Astrocyte (in vitro differentiated cells and primary cell): ENCODE measurements around the gene ADAMTS9.

Experiments used
- CTCF ChIP-seq: IDR thresholded peaks from 2 replicates; pipeline ENCODE4 v1.5.1; 2011; ENCODE audit warnings: low read depth, mild to moderate bottlenecking, inconsistent platforms, low read length, moderate library complexity; ENCODE audit not compliant: insufficient read depth
- EZH2 ChIP-seq: IDR thresholded peaks from 2 replicates; pipeline ENCODE4 v1.6.1; 2012; ENCODE audit warnings: mild to moderate bottlenecking, low read length, inconsistent platforms; ENCODE audit not compliant: insufficient read depth

GRCh38 chr3:64470436-64470835 lies 217.4 kb downstream of the ADAMTS9 start:
- no peak for TF ChIP-seq CTCF
- TF ChIP-seq EZH2 = no peak
